Esophagus squamous epithelium (tissue), 5 donors: ENCODE data around the gene GLS. TPM values are rescaled to one million over a fixed set of nuclear protein-coding genes. Genes with fewer than 3 reads are reported as not detected.

ENCODE experiments used
- DNase-seq: peaks from one replicate; lab custom pipeline; 2025; lab: John Stamatoyannopoulos, UW
- H3K27ac ChIP-seq, 4 donors: fragments of 200-600 bp; sonication (generic); one replicate each; pipeline ENCODE4 v1.5.1; 2016 to 2019; ENCODE audit warnings: mild to moderate bottlenecking in 1 of 4
- H3K27me3 ChIP-seq, 4 donors: fragments of 200-600 bp; sonication (generic); 1 replicate in 3 of 4; 2 replicates in 1 of 4; pipeline versions ENCODE4 v1.5.1 to v1.6.0; 2017 to 2021; ENCODE audit warnings: antibody characterized with exemption in 1 of 4
- H3K36me3 ChIP-seq, 3 donors: fragments of 200-600 bp; sonication (generic); one replicate each; pipeline ENCODE4 v1.5.1; 2016 to 2019
- H3K4me1 ChIP-seq, 3 donors: fragments of 200-600 bp; sonication (generic); one replicate each; pipeline ENCODE4 v1.5.1; 2017 to 2019
- H3K4me3 ChIP-seq, 4 donors: fragments of 200-600 bp; sonication (generic); 1 replicate in 3 of 4; 2 replicates in 1 of 4; pipeline ENCODE4 v1.5.1; 2016 to 2019; ENCODE audit warnings: mild to moderate bottlenecking in 2 of 4, moderate library complexity in 1 of 4
- H3K9me3 ChIP-seq, 3 donors: fragments of 200-600 bp; sonication (generic); one replicate each; pipeline ENCODE4 v1.5.1; 2016 to 2019
- CTCF ChIP-seq, 6 experiments: fragments of 450-650 bp in 4 of 6; fragments of 200-600 bp in 2 of 6; sonication (generic) in 2 of 6; IDR thresholded peaks; one replicate each; pipeline ENCODE4 v1.5.1; 2016 to 2019; ENCODE audit warnings: antibody characterized with exemption in 6 of 6, mild to moderate bottlenecking in 4 of 6, moderate library complexity in 4 of 6
- POLR2A ChIP-seq, 4 donors: fragments of 450-650 bp; IDR thresholded peaks; one replicate each; pipeline ENCODE4 v1.6.1; 2017; ENCODE audit warnings: antibody characterized with exemption in 4 of 4, mild to moderate bottlenecking in 4 of 4, moderate library complexity in 3 of 4
- WGBS, 2 donors: methylation state at CpG; one replicate each; pipeline ENCODE4 v1.1.5; 2018; 5-methylcytosine and 5-hydroxymethylcytosine counted together
- intact Hi-C: fragments of 100-400 bp; cut with DNase I; formaldehyde crosslinking; loops from one replicate; pipeline ENCODE4 v1.15.0; 2022
- total RNA-seq, 4 donors: library from RNA; depleted of rRNA; stranded (reverse); fragments of >200 nt; gene quantifications; one replicate each; pipeline ENCODE4 v1.1.0, GENCODE V29; 2016
- donor health status: DM: yes; HTN: yes; CAD: no.

Gene GLS
- total RNA-seq, 4 donors from 2014 or later: 22.0 to 84.1 (median 45.9) TPM

DNA sequence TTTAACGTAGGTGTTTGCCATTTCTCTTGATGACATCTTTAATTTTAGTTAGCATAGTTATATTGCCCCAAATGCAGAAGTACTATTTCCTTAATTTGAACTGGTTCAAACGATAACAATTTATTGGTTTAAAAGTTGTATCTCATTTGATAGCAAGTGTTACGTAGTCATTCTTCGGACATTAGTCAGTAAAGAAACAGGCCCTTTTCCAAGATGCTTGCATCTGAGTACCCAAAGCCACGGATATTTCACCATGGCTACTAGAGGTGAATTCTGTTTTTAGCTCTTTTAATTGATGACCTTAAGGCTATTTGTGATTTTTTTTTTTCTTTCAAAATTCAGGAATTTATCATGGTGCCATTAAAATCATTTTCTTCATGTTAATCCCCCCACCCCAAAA, 32.1 kb downstream of the GLS start:
- no peak overlapping the region for H3K27ac ChIP-seq
- no peak for DNase-seq
- 89 to 92% methylated on average over 5 of the region's 5 CpGs for WGBS, 2 donors
- TF ChIP-seq POLR2A (IDR thresholded peaks at IDR 0.05) (no peak), CTCF (IDR thresholded peaks at IDR 0.05) (no peak)
- peaks cover 0 to 60% (median 0%) of the 10 kb centered on the region in 3 donors for H3K36me3 ChIP-seq
- no peaks in the 10 kb centered on the region for H3K9me3 ChIP-seq
- no peaks in the 10 kb centered on the region for H3K4me1 ChIP-seq
- intact Hi-C loops: no loop called here
- no peaks in the 10 kb centered on the region for H3K27me3 ChIP-seq
- H3K4me3 ChIP-seq: no peak overlapping the region

DNA sequence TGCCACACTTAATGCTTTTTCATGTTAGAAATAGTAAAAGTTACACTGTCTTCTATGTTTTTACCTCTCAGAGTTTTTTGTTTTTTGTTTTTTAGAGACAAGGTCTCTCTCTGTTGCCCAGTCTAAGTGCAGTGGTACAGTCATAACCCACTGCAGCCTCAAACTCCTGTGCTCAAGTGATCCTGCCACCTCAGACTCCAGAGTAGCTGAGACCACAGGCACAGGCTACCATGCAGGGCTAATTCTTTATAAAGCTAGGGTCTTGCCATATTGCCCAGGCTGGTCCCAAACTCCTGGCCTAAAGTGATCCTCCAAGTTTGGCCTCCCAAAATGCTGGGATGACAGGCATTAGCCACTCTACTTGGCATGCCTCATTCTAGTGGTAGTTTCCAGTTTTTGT, 33.1 kb downstream of the GLS start:
- no peaks in the 10 kb centered on the region for H3K4me1 ChIP-seq
- DNase-seq: no peak
- H3K27ac ChIP-seq: no peak overlapping the region
- intact Hi-C loops: no loop called here
- no peaks in the 10 kb centered on the region for H3K27me3 ChIP-seq
- H3K9me3 ChIP-seq: no peaks in the 10 kb centered on the region
- peaks cover 0 to 63% (median 0%) of the 10 kb centered on the region in 3 donors for H3K36me3 ChIP-seq
- H3K4me3 ChIP-seq: no peak overlapping the region
- TF ChIP-seq POLR2A (IDR thresholded peaks at IDR 0.05): no peak
- TF ChIP-seq CTCF (IDR thresholded peaks at IDR 0.05): no peak

GRCh38 chr2:190916829-190917228, 36.2 kb downstream of the GLS start:
- H3K27ac ChIP-seq: no peak overlapping the region
- H3K36me3 ChIP-seq: peaks cover 0 to 66% (median 0%) of the 10 kb centered on the region in 3 donors
- TF ChIP-seq POLR2A (IDR thresholded peaks at IDR 0.05): no peak
- no peak for TF ChIP-seq CTCF (IDR thresholded peaks at IDR 0.05)
- H3K27me3 ChIP-seq: no peaks in the 10 kb centered on the region
- H3K4me1 ChIP-seq: no peaks in the 10 kb centered on the region
- DNase-seq: no peak
- H3K4me3 ChIP-seq: no peak overlapping the region
- 73 to 80% methylated on average over 3 of the region's 3 CpGs for WGBS, 2 donors
- H3K9me3 ChIP-seq: no peaks in the 10 kb centered on the region
- intact Hi-C loops: no loop called here

DNA sequence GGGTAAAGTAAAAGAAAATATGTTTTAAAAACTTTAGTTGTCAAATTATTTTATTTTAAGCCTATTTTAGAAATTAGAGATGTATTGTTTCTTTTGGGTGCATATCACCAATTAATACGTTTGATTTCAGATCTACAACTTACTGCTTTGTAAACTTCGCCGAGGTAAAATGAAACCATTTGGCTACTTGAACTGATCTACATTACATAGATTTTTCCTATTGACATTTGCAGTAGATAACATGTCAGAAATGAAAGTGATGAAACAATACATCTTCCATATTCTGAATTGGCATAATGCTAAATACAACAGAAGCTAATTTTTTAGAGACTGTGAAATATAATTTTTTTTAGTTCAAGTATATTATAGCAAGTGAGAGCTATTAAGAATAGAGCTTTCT, 39.5 kb downstream of the GLS start:
- Histone ChIP-seq H3K27ac (no peak overlapping the region), H3K9me3 (no peaks in the 10 kb centered on the region), H3K36me3 (peaks cover 0 to 82% (median 4%) of the 10 kb centered on the region in 3 donors), H3K4me3 (no peak overlapping the region), H3K27me3 (no peaks in the 10 kb centered on the region), H3K4me1 (no peaks in the 10 kb centered on the region)
- DNase-seq: no peak
- intact Hi-C loops: no loop called here
- TF ChIP-seq POLR2A (IDR thresholded peaks at IDR 0.05) (no peak), CTCF (IDR thresholded peaks at IDR 0.05) (no peak)
- WGBS, 2 donors: 90 to 93% methylated on average over 3 of the region's 3 CpGs

DNA sequence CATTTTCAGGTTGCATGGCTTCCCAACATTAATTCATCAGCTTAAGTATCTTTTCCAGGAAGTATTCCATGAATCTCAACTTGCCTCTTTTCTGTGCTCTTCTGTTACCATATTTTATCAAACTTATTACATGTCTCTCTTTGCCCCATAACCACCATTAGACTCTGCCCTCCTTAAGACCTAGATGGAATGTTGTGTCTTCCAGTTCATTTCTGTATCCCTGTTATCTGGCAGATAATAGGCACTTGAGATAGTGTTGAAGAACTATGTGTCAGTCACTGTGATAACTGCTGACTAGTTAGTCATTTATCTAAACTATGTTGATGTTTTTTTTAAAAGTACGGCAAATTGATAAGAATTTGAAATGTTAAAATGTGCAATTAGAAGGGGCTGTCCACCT, 41.8 kb downstream of the GLS start:
- intact Hi-C loops: no loop called here
- WGBS, 2 donors: 88 to 100% methylated on average over 1 of the region's 1 CpG
- no peak overlapping the region for H3K4me3 ChIP-seq
- H3K27ac ChIP-seq: no peak overlapping the region
- no peaks in the 10 kb centered on the region for H3K4me1 ChIP-seq
- H3K9me3 ChIP-seq: no peaks in the 10 kb centered on the region
- DNase-seq: no peak
- H3K36me3 ChIP-seq: peaks cover 0 to 89% (median 4%) of the 10 kb centered on the region in 3 donors
- H3K27me3 ChIP-seq: no peaks in the 10 kb centered on the region
- no peak for TF ChIP-seq CTCF (IDR thresholded peaks at IDR 0.05)
- TF ChIP-seq POLR2A (IDR thresholded peaks at IDR 0.05): no peak
